ENCODE data around the gene PIK3R5. TPM values are rescaled to one million over a fixed set of nuclear protein-coding genes. Genes with fewer than 3 reads are reported as not detected.
"Not testable (repeated sequence)": the region's sequence is repeated elsewhere in the genome, so short reads cannot be mapped to it uniquely, and the experiment has no call there.

Gene PIK3R5
- total RNA-seq, 1 donor from 2014 or later, result not detected

GRCh38 chr17:8885163-8885966 lies 80.1 kb downstream of the PIK3R5 start:
- not testable (repeated sequence) for DNase-seq (ENCODE audit: low read depth)

GRCh38 chr17:8884336-8884990 lies 81.0 kb downstream of the PIK3R5 start:
- no peak for DNase-seq (ENCODE audit: low read depth)

GRCh38 chr17:8883353-8883752 lies 82.2 kb downstream of the PIK3R5 start:
- DNase-seq (ENCODE audit: low read depth), result no peak

GRCh38 chr17:8881606-8882005 lies 83.9 kb downstream of the PIK3R5 start:
- no peak for DNase-seq (ENCODE audit: low read depth)

GRCh38 chr17:8880466-8880865 lies 85.0 kb downstream of the PIK3R5 start:
- no peak for DNase-seq (ENCODE audit: low read depth)

GRCh38 chr17:8879410-8879809 lies 86.1 kb downstream of the PIK3R5 start:
- DNase-seq (ENCODE audit: low read depth), result no peak

GRCh38 chr17:8877984-8878383 lies 87.5 kb downstream of the PIK3R5 start:
- DNase-seq (ENCODE audit: low read depth), result no peak

GRCh38 chr17:8875957-8876356 lies 89.5 kb downstream of the PIK3R5 start:
- no peak for DNase-seq (ENCODE audit: low read depth)

GRCh38 chr17:8875436-8875835 lies 90.1 kb downstream of the PIK3R5 start:
- no peak for DNase-seq (ENCODE audit: low read depth)

GRCh38 chr17:8873801-8874715 lies 91.4 kb downstream of the PIK3R5 start:
- DNase-seq (ENCODE audit: low read depth), result no peak

- DNase-seq (ENCODE audit: low read depth), result no peak
Measured at GRCh38 chr17:8872705-8873435, 92.6 kb downstream of the PIK3R5 start.

GRCh38 chr17:8872036-8872704 lies 93.3 kb downstream of the PIK3R5 start:
- no peak for DNase-seq (ENCODE audit: low read depth)

- DNase-seq (ENCODE audit: low read depth), result no peak
Measured at GRCh38 chr17:8871081-8871581, 94.4 kb downstream of the PIK3R5 start.

- no peak for DNase-seq (ENCODE audit: low read depth)
Measured at GRCh38 chr17:8870406-8871040, 95.0 kb downstream of the PIK3R5 start.

- DNase-seq (ENCODE audit: low read depth), result no peak
Measured at GRCh38 chr17:8869114-8869815, 96.2 kb downstream of the PIK3R5 start.

- DNase-seq (ENCODE audit: low read depth), result no peak
Measured at GRCh38 chr17:8868529-8868951, 97.0 kb downstream of the PIK3R5 start.

GRCh38 chr17:8868092-8868491 lies 97.4 kb downstream of the PIK3R5 start:
- no peak for DNase-seq (ENCODE audit: low read depth)

- no peak for DNase-seq (ENCODE audit: low read depth)
Measured at GRCh38 chr17:8867361-8867981, 98.0 kb downstream of the PIK3R5 start, which contains the start of gene PIK3R6. Gene PIK3R6, minus strand, starts transcription at chr17:8867674. Its CDS starts 17,880 bp downstream, at chr17:8849794.
